Raji (cell line): ENCODE results near the gene VIPR1.

Experiments
- POLR2A ChIP-seq: IDR thresholded peaks from 2 replicates; pipeline ENCODE4 v1.6.1; 2011; ENCODE audit warnings: low read depth, low read length, control low read depth; ENCODE audit not compliant: insufficient read depth

The VIPR1 gene

GRCh38 chr3:42501681-42502428, 588 bp upstream of the VIPR1 start:
- no peak for TF ChIP-seq POLR2A

GRCh38 chr3:42503251-42503924, 945 bp downstream of the VIPR1 start:
- TF ChIP-seq POLR2A = no peak

GRCh38 chr3:42503957-42504333, 1.5 kb downstream of the VIPR1 start:
- no peak for TF ChIP-seq POLR2A

- no peak for TF ChIP-seq POLR2A
Observed at GRCh38 chr3:42504334-42505127, 2.1 kb downstream of the VIPR1 start.

GRCh38 chr3:42505128-42505848, 2.8 kb downstream of the VIPR1 start:
- TF ChIP-seq POLR2A = no peak

GRCh38 chr3:42505849-42506410, 3.5 kb downstream of the VIPR1 start:
- TF ChIP-seq POLR2A = no peak

- no peak for TF ChIP-seq POLR2A
Observed at GRCh38 chr3:42507252-42507651, 4.8 kb downstream of the VIPR1 start.

- TF ChIP-seq POLR2A = no peak
Observed at GRCh38 chr3:42507761-42508335, 5.4 kb downstream of the VIPR1 start.

GRCh38 chr3:42508562-42508961, 6.1 kb downstream of the VIPR1 start:
- TF ChIP-seq POLR2A = no peak

- no peak for TF ChIP-seq POLR2A
Observed at GRCh38 chr3:42509111-42509510, 6.7 kb downstream of the VIPR1 start.

- no peak for TF ChIP-seq POLR2A
Observed at GRCh38 chr3:42510325-42510724, 7.9 kb downstream of the VIPR1 start.

GRCh38 chr3:42511201-42511600, 8.8 kb downstream of the VIPR1 start:
- no peak for TF ChIP-seq POLR2A

GRCh38 chr3:42511736-42512135, 9.3 kb downstream of the VIPR1 start:
- TF ChIP-seq POLR2A = no peak

- no peak for TF ChIP-seq POLR2A
Observed at GRCh38 chr3:42513121-42513520, 10.7 kb downstream of the VIPR1 start.

GRCh38 chr3:42513521-42513920, 11.1 kb downstream of the VIPR1 start:
- TF ChIP-seq POLR2A = no peak

- TF ChIP-seq POLR2A = no peak
Observed at GRCh38 chr3:42514876-42515275, 12.4 kb downstream of the VIPR1 start.
